Mesothelial cell of epicardium (in vitro differentiated cells): Measurements from ENCODE around the gene EP400. TPM values are rescaled to one million over a fixed set of nuclear protein-coding genes. Genes with fewer than 3 reads are reported as not detected.

ENCODE experiments used
- DNase-seq, 2 experiments: peaks; one replicate each; pipeline ENCODE4 v3.0.0; 2021; ENCODE audit warnings: low spot score in 2 of 2; ENCODE audit not compliant: unreplicated experiment in 2 of 2
- H3K27ac Mint-ChIP-seq: 2 replicates; pipeline ENCODE4 v1.8.0; 2021; ENCODE audit warnings: mixed read lengths
- H3K27me3 Mint-ChIP-seq: 2 replicates; pipeline ENCODE4 v1.8.0; 2021; ENCODE audit warnings: low read depth, mixed read lengths
- H3K36me3 Mint-ChIP-seq: 2 replicates; pipeline ENCODE4 v1.8.0; 2021; ENCODE audit warnings: mixed read lengths
- H3K4me1 Mint-ChIP-seq: 2 replicates; pipeline ENCODE4 v1.8.0; 2021; ENCODE audit warnings: mixed read lengths
- H3K4me3 Mint-ChIP-seq: 2 replicates; pipeline ENCODE4 v1.8.0; 2021; ENCODE audit warnings: mild to moderate bottlenecking, moderate library complexity, mixed read lengths
- H3K9me3 Mint-ChIP-seq: 2 replicates; pipeline ENCODE4 v1.8.0; 2021; ENCODE audit warnings: mixed read lengths
- CTCF ChIP-seq: fragments of 200-600 bp; sonication (generic); IDR thresholded peaks from one replicate; pipeline ENCODE4 v1.5.0; 2021; ENCODE audit warnings: antibody characterized with exemption; ENCODE audit not compliant: unreplicated experiment
- total RNA-seq: library from RNA; stranded (reverse); gene quantifications from 3 replicates; pipeline ENCODE4 v1.2.1, GENCODE V29; 2021

Gene EP400
- total RNA-seq, 1 donor from 2014 or later, result 77.9 TPM

GRCh38 chr12:132055535-132056096 is 105.9 kb downstream of the EP400 start:
- Mint-ChIP-seq H3K4me3 (no peak overlapping the region), H3K9me3 (peaks cover 7% of the 10 kb centered on the region), H3K4me1 (no peaks in the 10 kb centered on the region), H3K27me3 (no peaks in the 10 kb centered on the region), H3K36me3 (peaks cover 36% of the 10 kb centered on the region), H3K27ac (no peak overlapping the region)
- no peak for TF ChIP-seq CTCF
- DNase-seq, result no peak

- no peak for DNase-seq
- Mint-ChIP-seq H3K27ac (no peak overlapping the region), H3K9me3 (peaks cover 2% of the 10 kb centered on the region), H3K4me1 (no peaks in the 10 kb centered on the region), H3K4me3 (no peak overlapping the region), H3K27me3 (no peaks in the 10 kb centered on the region), H3K36me3 (peaks cover 34% of the 10 kb centered on the region)
- TF ChIP-seq CTCF, result no peak
Measured at GRCh38 chr12:132056320-132056719, 106.6 kb downstream of the EP400 start.

GRCh38 chr12:132056951-132057350 is 107.2 kb downstream of the EP400 start:
- peaks cover 31% of the 10 kb centered on the region for H3K36me3 Mint-ChIP-seq
- no peak for TF ChIP-seq CTCF
- no peaks in the 10 kb centered on the region for H3K27me3 Mint-ChIP-seq
- no peaks in the 10 kb centered on the region for H3K4me1 Mint-ChIP-seq
- DNase-seq, result no peak
- no peaks in the 10 kb centered on the region for H3K9me3 Mint-ChIP-seq
- H3K27ac Mint-ChIP-seq, result no peak overlapping the region
- no peak overlapping the region for H3K4me3 Mint-ChIP-seq

GRCh38 chr12:132057691-132058090 is 107.9 kb downstream of the EP400 start:
- Mint-ChIP-seq H3K36me3 (peaks cover 31% of the 10 kb centered on the region), H3K27ac (no peak overlapping the region), H3K27me3 (no peaks in the 10 kb centered on the region), H3K4me3 (no peak overlapping the region), H3K4me1 (no peaks in the 10 kb centered on the region), H3K9me3 (no peaks in the 10 kb centered on the region)
- no peak for TF ChIP-seq CTCF
- no peak for DNase-seq

- peaks cover 35% of the 10 kb centered on the region for H3K36me3 Mint-ChIP-seq
- H3K4me3 Mint-ChIP-seq, result no peak overlapping the region
- DNase-seq, result no peak
- H3K4me1 Mint-ChIP-seq, result no peaks in the 10 kb centered on the region
- no peak for TF ChIP-seq CTCF
- H3K27ac Mint-ChIP-seq, result no peak overlapping the region
- H3K9me3 Mint-ChIP-seq, result no peaks in the 10 kb centered on the region
- H3K27me3 Mint-ChIP-seq, result no peaks in the 10 kb centered on the region
Measured at GRCh38 chr12:132061197-132061596, 111.5 kb downstream of the EP400 start.
